GM19025 (cell line): Measurements from ENCODE around the gene ATAT1.
A peak's percentile ranks its signal among the peaks of the same experiment; 100 is the strongest.

Experiments used
- ATAC-seq: cut with Tn5 transposase; IDR thresholded peaks from one replicate; pipeline ENCODE4 v1.9.1; 2021; ENCODE audit warnings: mild to moderate bottlenecking, low read depth, moderate library complexity; ENCODE audit not compliant: unreplicated experiment

Gene ATAT1

DNA sequence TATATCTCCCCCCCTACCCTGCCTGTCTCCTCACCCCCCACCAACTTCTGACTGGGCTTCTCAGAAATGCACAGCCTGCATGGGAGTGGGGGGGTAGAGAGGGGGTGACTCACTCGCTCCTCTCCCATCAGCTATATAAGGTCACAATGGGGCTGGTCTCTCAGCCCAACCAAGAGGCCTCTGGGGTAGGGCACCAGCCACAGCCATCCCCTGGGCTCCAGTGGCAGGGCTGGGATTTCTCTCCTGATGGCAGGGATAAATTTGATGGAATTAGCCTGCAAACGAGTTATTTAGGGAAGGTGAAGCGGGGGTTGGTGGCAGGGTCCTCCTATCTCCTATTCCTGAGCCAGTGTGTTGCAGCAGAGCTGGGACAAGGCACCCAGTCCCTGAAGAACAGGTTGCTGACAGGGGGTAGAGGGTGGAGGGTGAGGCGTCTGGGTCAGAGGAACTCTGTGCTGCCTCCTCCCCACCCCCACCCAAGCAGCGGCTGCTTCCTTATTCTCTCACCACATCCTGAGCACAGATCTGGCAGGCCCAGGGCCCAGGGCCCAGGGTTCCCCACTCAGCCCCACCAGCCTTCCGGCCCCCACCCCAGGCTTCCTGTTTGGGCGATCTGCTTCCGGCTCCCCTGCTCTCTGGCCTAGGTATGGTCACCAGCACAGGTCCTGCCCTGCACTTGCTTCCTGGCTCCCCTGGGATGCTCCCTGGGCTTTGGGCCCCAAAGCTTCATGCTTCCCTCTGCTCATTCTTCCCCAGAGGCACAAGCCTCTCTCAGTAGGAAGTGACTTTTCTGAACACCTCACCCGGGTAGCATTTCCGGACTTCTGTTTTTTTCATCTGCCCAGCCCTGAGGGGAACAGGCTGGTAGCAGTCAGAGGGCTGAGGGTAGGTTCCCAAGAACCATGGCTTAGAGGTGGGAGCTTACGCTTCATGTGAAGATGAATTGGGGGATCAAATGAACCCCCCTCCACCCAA is 55.8 kb downstream of the ATAT1 start:
- ATAC-seq: peak; percentile 28

DNA sequence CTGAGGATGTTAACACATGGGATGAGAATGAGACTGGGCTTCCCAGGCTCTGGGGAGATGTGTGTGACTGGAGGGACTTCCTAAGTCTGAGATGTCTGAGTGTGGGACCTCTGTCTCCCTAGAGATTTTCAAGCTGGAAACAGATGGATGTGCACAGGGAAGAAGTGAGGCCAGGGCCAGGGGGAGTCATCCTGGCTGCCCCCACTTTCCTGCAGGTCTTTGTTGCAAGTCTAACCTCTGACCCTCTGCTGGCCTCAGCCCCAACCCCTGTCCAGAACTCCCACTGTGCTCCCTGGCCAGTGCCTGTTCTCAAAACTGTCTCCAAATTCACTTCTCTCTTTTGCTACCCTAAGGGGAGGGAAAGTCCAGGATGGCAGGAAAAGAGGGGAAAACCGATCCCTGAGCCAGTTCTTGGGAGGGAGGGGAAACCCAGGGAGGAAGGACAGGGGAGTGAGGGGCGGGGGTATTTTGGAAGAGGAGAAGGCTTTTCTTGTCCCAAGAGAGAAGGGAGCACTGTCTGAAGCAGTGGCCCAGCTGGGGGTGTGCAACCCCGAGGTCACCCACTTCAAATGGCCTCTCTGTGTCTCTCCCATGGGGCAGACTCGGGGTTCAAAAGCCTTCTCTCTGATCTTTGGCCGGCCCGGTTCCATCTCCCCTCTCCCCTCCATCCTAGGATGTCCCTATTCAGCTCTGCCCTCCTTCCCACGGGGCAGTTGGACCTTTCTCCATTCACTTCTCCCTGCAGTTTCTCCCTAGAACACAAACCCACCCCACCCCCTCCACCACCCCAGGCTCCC is 56.7 kb downstream of the ATAT1 start:
- ATAC-seq: no peak

DNA sequence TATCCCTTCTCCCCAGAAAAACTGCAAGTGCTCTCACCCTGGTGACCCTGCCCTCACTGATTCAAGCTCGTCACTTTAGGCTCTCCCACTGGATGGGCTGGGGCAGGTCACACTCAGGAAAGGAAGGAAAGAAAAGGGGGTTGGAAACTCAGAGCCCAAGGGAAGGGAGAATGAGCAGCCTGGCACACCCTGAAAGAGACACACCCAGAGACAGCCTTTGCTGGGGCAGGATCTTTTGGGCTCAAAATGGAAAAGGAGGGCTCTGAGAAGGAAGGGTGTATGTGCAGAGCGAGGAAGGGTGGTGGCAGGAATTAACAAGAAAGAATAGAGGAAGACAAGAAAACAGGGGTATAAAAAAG is 57.3 kb downstream of the ATAT1 start:
- ATAC-seq: no peak

DNA sequence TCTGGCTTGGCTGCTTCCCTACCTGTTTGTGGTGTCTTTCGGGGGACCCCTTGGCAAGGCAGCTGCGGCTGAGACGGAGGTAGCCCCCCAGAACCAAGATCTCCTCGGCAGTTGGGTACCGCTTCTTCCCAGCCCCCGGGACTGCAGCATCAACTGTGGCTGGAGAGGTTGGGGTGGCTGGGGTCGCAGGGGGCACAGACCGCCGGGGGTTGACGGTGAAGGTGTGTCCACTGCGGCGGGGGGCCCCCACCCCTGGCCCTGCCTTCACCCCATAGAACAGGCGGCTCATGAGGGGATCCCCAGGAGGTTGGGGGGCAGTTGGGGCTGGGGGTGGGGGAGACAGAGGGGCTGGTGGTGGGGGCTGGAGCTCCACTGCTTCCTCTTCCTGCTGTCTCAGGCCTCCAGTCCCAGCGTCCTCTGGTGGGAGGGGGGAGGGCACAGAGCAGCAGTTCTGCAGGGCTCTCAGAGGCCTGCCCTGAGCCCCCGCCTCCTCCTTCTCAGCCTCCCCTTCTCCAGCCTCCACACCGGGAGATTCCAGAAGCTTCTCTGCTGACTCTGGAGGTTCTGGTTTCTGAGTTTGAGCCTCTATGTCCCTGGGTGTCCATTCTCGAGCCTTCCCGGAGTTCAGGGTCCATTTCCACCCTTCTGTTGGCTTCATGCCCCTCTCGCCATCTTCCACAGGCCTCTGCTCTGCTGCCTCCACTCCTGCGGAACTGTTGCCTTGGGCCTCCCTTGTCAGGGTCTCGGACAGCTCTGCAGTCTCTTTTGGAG is 57.9 kb downstream of the ATAT1 start:
- ATAC-seq: no peak

DNA sequence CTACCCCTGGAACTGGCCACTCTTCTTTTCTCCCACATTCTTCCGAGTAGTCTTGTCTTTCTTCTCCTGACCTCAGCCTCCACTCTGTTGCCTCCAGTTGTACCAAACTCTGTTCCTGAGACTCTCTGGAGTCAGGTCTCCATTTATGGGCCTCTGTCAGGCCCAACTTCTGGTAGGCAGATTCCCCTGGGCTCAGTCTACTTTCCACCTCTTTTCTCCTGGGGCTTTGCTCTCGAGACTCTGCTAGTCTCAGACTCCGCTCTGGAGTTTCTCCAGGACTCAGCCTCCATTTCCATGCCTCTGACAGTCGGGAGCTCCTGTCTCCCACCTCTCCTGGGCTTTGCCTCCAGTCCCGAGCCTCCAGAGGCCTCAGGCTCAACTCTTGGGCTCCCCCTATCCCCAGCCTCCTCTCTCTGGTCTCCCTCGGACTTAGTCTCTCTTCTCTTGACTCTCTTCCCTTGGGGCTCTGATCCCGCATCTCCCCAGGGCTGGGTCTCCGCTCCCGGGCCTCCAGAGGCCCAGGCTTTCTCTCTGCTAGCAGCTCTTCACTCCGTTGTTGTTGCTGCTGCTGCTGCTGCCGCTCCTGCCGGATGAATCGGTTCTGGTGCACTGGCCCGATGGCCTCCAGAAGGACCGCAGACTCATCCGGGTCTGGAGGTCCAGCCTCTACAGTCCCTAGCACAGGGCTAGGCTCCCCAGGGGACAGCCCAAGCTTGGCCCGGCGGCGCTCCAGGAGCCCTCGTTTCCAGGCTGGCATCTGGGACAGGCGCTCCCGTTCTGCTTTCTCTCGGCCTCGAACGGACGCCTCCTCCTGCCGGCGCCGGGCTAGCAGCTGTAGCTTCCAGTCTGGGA is 58.7 kb downstream of the ATAT1 start:
- ATAC-seq: no peak

DNA sequence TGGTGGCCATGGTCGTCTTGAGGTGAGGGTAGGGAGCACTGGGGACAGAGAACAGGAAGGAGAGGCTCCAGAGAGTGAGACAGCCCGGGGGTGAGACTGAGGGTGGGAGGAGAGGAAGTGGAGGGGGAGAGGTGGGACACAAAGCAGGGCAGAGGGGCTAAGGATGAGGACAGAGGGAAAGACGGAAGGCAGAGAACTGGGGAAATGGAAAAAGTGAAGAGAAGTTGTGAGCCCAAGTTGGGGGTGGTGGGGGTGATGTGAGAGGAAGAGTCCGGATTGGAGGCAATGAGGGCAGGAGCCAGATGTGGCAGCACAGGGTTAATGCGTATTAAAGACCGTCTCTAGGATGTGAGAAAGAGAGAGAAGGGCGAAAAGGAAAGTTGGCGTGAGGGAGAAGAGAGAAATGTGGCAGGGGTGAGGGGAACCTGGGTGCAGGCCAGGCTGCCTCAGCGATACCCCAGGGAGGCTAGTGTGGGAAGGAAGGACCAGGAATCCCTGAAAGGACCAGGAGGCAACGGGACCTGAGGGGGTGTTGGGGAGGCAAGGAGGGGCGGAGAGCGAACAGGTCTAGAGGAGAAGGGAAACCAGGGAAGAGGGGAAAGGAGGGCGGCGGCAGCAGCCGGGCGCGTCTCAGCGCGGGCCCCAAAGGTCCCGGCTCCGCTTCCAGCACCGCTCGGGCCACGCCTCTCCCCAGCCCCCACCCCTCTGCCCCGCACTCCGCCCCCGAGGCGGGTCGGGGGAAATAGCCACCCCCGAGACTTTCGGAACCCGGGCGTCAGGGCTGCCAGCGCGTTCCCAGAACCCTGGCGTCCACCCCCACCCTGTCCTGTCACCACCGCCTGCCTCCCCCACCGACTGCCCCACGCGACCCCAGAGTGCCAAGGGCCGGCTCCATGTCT is 59.6 kb downstream of the ATAT1 start, which contains the start of gene PPP1R18:
PPP1R18 (minus strand) TSS at position 637 of the 899 bp plus-strand sequence; CDS start at position 10, 627 bp downstream.
- peak; percentile 17 for ATAC-seq

DNA sequence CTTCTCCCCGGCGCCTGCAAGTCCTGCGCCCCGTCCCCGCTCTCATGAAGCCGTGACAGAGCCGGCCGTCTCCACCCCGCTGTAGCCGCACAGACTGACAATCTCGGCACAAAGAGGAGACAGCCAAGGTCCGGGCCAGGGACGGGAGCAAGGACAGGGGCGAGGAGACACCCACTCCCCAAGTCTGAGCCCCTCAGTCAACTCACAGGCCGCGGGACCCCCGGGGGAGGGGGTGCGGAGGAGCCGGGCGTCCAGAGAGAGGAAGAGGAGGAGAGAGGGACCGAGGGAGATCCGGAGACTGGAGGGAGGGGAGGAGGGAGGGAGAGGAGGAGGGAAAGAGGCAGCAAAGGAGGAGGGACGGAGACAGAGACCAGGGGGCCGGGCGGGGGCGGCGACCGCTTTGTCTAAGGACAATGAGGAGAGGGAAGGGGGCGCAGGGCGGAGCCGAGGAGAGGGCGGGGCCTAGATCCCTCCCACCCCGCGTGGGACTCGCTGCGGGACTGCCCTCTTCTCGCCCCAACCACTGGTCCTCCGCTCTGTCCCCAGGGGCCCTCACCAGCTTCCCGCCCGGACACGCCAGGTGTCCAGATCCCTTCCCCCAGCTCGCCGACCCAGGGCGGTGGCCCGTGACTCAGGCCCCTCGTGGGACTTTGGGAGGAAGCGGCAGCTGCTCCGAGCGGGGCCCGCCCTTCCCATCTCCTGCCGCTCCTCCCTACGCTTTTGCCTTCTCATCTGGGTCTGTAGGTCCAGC is 60.4 kb downstream of the ATAT1 start:
- ATAC-seq: peak; percentile 55

DNA sequence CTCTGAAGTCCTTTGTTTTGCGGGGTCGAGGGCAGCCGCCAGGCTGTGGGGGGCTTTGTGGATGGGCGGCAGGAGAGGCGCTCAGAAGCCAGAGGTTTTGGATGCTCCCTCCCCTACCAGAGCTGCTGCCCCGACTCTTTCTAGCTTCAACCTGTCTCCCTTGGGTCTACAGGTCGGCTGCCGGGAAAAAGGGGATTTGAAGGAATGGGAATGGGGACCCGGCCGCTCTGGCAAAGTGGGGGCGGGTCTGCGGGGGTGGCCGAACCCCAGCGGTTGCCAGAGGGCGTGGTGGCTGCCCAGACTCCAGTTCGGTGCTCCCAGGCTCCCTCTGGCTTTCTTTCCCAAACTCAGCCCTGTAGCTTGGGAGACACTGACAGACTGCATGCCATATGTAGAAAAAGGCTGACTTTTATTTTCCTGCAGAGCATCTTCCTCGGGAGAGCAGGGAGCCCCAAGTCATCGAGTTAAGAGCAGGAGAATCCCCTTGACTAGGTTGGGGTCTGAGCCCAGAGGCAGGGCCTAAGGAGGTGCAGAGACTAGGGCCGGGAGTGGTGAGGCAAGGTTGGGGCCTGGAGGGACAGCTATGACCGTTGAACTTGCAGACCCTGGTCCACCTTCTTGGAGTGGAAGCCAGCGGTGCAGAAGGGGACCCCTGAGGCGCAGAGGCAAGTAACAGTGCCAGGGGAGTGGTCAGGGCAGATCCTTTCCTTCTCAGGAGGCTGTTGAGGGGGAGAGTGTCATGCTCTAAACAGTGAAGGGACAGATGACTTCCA is 61.2 kb downstream of the ATAT1 start:
- no peak for ATAC-seq

DNA sequence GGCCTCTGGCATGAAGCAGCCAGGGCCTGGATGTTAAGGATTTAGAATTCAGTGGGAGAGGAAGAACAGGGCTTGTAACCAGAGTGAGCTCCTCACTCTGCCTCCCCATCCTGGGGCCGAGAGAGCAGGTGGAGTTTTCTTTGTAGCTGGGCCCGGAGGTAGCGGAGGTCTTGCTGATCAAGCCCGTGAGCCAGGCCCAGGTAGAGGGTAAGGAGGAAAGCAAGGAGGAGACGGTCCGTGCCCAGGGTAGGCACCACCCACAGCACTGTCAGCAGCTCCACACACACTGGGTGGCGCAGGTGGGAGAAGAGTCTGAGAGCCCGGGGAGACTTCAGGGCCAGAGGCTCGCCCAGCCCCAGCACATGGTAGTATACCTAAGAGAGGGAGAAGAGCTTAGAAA is 61.9 kb downstream of the ATAT1 start:
- ATAC-seq: no peak

DNA sequence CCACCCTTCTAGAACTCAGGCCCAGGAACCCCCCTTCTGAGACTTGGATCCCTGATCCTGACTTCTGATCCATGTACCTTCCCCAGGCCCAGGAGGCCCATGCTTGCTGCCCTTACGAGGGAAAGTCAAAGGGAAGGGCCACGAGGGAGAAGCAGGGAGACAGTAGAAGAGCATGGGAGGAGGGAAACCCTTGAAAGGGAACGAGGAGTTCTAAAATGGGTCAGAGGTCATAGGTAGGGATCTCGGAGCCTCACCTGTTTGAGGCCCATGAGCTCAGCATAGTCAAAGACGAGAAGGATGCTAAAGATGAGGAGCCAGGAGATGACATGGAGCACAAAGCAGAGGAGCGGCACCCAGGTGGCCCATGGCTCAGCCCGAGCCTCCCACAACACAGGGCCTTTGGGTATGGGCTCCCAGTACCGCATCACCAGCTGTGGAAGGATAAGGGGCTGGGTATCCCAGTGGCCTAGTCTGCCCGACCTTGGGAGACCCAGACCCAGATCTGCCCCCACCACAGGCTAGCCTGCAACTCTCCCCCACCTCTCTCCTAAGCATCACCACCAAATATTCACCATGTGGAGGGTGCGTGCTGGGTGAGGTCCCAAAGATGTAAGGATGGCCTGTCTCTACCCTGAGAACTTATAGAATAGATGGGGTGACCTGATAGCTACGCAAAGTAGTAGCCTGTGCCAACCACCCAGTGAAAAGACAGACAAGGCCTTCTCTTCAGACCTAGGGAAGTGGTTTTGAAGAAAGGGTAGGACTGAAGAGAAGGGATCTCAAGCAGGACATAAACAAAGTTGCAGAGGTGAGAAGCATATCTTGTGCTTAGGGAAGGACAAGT is 62.6 kb downstream of the ATAT1 start:
- ATAC-seq: no peak

DNA sequence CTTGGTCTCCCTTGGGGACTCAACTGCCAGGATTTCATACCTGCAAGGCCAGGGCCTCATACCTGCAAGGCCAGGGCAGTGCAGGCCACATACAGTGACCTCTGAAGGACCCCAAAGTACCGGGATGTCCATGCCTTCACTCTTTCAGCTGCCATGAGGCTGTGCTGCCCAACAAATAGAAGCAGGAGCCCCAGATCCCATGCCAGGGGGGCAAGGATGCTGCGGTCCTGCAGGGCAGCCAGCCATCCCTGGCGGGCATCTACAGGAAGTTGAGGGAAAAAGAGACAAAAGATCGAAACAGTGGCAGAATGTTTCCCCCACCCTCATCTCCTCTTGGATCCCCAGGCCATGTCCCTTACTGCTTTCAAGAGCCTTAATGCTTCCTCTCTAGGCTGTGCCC is 63.3 kb downstream of the ATAT1 start:
- ATAC-seq: no peak

DNA sequence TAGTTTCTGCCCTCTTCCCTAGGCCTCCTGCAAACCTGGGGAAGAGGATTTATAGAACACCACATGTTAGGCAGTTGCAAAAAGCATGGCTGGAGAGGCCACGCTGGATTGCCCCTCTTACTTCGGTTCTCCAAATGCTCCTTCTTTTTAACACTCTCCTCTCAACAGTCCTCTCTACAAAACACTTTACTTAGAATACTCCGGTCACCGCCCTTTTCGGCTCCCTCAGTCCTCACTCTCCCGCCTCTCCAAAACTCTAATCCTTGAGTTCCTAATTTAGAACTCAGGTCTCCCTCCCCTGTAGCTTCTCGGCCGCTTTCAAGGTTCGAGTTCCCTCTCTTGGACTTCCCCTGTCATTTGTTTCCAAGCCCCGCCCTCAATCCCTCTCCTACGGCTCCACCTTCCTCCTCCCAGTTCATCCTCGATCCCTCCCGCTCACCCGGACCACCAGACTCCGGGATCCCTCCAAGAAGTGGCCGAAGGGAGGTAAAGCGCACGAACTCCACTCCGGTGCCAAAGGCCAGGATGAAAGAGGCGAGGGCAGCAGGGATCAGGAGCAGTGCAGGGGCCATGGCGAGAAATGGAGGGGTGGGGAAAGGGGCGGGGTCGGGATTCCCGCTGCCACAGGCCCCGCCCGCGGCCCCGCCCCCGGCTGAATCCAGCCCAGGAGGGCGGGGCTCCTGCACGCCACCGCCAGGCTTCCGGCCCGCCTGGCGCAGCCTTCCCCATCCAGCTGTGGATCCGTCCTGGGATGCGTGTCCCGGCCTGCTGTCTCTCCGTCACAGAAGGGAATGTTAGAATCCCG is 63.9 kb downstream of the ATAT1 start, which contains the start of gene NRM:
NRM (minus strand) TSS at position 582 of the 805 bp plus-strand sequence; CDS start at position 572, 10 bp downstream.
- no peak for ATAC-seq

DNA sequence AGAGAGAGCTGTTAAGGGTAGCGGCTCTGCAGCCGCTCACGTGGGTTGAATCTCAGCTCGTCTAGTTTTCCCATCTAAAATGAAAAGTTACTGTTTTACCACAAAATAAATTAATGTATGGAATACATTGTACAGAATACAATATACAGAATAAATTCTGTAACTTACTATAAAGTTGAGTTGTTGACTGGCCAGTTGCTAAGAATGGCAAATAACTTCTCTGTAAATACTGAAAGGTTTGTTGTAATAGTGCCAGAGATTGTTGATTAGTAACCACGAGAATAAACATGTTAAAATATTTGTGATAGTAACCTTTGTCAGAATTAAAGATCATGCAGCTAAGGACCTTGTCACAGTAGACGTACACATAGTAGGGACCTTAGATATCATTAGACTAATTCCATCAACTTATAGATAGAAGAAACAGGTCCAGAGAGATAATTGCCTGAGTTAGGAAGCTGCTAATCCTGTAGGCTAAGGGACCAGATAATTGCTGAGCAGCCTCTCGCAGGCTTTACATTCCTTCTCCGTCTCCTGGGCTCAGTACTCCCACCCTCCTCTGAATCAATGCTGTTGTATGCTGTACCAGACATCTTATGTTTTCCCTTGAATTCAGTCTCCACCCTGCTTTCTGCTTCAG is 64.7 kb downstream of the ATAT1 start:
- no peak for ATAC-seq
